Measurements from ENCODE around the gene CHMP4A.

CHMP4A gene

DNA sequence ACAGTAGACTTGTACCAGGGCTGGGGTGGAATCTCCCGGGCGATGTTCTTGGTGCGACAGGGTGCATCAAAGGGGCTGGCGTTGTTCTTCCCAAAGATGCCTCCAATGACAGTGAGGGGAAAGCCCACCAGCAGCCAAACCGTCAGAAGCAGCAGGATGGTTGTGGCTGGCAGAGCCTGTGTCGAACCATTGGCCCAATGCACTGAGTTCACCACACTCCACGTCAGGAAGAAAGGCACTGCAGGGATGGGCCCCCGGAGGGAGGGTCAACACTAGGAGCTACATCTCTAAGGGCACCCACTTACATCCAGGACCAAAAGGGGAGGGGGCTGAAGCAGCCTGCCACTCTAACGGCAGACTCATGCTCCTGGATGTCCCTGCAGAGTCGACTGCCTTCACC is 22.9 kb downstream of the CHMP4A start:
- DNase-seq (ENCODE audit: low read depth) = no peak
- TF ChIP-seq, protein P1, sequence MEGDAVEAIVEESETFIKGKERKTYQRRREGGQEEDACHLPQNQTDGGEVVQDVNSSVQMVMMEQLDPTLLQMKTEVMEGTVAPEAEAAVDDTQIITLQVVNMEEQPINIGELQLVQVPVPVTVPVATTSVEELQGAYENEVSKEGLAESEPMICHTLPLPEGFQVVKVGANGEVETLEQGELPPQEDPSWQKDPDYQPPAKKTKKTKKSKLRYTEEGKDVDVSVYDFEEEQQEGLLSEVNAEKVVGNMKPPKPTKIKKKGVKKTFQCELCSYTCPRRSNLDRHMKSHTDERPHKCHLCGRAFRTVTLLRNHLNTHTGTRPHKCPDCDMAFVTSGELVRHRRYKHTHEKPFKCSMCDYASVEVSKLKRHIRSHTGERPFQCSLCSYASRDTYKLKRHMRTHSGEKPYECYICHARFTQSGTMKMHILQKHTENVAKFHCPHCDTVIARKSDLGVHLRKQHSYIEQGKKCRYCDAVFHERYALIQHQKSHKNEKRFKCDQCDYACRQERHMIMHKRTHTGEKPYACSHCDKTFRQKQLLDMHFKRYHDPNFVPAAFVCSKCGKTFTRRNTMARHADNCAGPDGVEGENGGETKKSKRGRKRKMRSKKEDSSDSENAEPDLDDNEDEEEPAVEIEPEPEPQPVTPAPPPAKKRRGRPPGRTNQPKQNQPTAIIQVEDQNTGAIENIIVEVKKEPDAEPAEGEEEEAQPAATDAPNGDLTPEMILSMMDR (IDR thresholded peaks at IDR 0.05; ENCODE audit: control insufficient read depth, insufficient read depth, low read depth, low read length, missing control alignments) = no peak
- no peak overlapping the region for H3K4me3 ChIP-seq (ENCODE audit: control insufficient read depth, low read depth, low read length)

GRCh38 chr14:24189460-24189859 is 23.8 kb downstream of the CHMP4A start:
- no peak overlapping the region for H3K4me3 ChIP-seq (ENCODE audit: control insufficient read depth, low read depth, low read length)
- DNase-seq (ENCODE audit: low read depth) = no peak
- TF ChIP-seq, protein P1 (IDR thresholded peaks at IDR 0.05; ENCODE audit: control insufficient read depth, insufficient read depth, low read depth, low read length, missing control alignments) = no peak

DNA sequence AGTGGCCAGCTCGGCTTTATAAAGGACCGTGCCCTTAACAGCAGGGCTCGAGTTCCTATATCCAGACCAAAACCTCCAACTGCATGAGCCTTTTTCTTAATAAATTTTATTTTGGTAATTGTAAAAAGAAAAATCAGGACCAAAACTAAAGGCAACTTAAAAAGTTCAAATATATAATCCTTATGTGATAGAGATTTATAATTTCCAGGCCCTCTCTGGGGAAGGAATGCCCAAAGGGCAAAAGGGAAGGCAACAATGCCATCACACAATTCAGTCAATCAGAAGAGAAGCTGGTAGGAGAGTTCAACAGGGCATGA is 24.3 kb downstream of the CHMP4A start:
- peak overlapping the region; percentile 59; the same call in 1 of the 2 replicates for H3K4me3 ChIP-seq (ENCODE audit: control insufficient read depth, low read depth, low read length)
- TF ChIP-seq, protein P1 (IDR thresholded peaks at IDR 0.05; ENCODE audit: control insufficient read depth, insufficient read depth, low read depth, low read length, missing control alignments) = no peak
- no peak for DNase-seq (ENCODE audit: low read depth)

DNA sequence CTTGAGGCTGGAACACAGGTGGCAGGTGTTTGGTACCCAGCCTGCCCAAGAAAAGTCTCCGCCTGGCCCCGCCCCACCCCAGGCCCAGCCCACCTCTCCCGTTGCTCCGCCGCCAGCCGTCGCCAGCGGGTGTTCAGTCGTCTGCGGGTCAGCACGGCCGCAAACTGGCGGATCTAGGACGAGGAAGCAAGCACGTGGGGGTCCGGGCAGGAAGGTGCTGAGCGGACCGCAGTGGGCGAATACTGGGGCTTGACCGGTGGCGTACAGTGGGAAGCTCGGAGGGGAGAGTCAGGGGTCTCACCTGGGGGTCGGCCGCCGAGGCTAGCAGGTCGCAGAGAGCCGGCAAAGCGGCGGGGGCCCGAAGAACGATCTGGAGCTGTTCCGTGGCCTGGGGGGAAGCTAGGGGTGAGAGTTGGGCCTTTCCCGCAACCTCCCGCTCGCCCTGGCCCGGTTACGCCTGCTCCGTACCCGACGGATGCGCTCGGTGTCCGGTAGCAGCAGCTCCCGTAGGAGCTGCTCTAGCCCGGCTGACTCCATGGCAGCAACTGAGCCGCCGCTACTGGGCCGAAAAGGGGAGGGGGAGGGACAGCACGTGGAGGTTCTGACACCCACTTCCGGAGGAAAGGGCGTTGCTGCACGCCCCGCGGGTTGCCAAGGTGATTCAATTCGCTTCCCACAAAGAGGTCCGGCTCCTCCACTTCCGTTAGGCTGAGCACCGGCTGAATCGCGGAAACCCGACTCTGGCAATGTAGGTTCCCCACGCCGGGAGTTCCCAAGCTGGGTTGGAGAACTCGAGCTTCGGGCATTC is 24.8 kb downstream of the CHMP4A start, which contains the start of gene IPO4:
Gene IPO4, minus strand, starts transcription at position 566 of the 808 bp plus-strand sequence. Its CDS starts 29 bp downstream, at position 537.
- TF ChIP-seq, protein P1 (IDR thresholded peaks at IDR 0.05; ENCODE audit: control insufficient read depth, insufficient read depth, low read depth, low read length, missing control alignments) = no peak
- peak; percentile 94 for DNase-seq (ENCODE audit: low read depth)
- H3K4me3 ChIP-seq (ENCODE audit: control insufficient read depth, low read depth, low read length) = peak within 1 kb of the TSS; percentile 59

DNA sequence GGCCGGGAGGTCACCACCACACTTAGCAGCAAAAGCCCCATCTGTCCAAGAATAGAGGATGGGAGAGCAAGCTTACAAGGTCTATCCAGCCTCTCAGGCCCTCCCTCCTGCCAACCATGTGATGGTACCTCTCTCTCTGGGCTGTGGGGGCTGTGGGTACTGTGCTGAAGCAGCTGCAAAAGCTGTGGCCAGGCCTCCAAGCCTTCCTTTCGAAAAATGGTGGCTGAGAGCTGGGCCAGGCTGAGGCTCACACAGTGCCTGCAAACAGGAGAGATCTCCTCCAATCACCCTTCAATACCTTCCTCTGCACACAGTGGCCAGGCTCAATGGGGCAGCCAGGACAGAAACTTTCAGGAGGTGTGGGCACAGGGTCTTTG is 25.8 kb downstream of the CHMP4A start:
- DNase-seq (ENCODE audit: low read depth) = no peak
- H3K4me3 ChIP-seq (ENCODE audit: control insufficient read depth, low read depth, low read length) = peak overlapping the region; percentile 59
- TF ChIP-seq, protein P1 (IDR thresholded peaks at IDR 0.05; ENCODE audit: control insufficient read depth, insufficient read depth, low read depth, low read length, missing control alignments) = no peak

- TF ChIP-seq, protein P1 (IDR thresholded peaks at IDR 0.05; ENCODE audit: control insufficient read depth, insufficient read depth, low read depth, low read length, missing control alignments) = no peak
- no peak for DNase-seq (ENCODE audit: low read depth)
- H3K4me3 ChIP-seq (ENCODE audit: control insufficient read depth, low read depth, low read length) = no peak overlapping the region
Measured at GRCh38 chr14:24186831-24187538, 26.3 kb downstream of the CHMP4A start.

Measured in AG09309 (cell line).